HG03460 (cell line): ENCODE data around the gene PFDN2.

Experiments used
- ATAC-seq: cut with Tn5 transposase; IDR thresholded peaks from one replicate; pipeline ENCODE4 v1.9.1; 2021; ENCODE audit not compliant: unreplicated experiment

The PFDN2 gene, protein sequence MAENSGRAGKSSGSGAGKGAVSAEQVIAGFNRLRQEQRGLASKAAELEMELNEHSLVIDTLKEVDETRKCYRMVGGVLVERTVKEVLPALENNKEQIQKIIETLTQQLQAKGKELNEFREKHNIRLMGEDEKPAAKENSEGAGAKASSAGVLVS

DNA sequence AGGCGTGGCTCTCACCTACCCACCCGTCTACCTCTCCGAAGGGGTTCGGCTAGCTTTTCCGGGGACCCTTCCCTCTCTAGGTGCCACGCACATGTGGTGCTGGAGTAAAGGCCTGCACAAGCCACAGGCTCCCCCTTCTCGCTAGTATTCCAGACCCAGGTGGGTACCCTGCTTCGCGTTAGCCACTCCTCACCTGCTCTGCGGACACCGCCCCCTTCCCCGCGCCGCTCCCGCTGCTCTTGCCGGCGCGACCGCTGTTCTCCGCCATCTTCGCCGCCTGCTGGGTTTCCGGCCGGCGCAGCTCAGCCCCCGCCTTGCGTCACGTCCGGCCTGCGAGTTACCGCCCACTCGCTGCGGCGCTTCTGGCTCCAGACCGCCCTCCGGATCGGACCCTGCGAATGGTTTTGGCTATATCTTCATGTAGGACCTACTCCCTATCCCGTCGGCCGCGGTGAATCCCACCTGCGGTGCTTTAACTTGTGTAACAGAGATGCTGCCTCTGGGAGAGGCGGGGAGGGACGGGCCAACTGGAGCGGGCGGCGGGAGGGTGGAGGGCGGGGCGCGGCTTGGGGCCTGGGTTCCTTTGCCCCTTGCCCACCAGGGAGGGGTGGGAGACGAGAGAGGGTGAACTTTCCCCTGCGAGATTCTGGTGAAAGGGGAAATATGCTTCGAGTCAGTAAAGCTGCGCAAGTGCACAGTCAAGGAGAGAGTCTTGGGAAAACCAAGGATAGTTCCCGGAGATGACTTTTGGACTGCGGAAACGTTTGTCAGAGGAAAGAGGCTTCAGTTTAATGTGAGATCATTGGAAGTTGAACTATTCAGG lies at the start of gene PFDN2, which contains the start of gene NIT1:
Gene PFDN2 (minus strand): TSS at position 279 of the 823 bp plus-strand sequence. CDS start 11 bp downstream, at position 268.
Gene NIT1 (plus strand): TSS at position 347 of the 823 bp plus-strand sequence. CDS start 72 bp downstream, at position 419.
- peak; percentile 87 for ATAC-seq

DNA sequence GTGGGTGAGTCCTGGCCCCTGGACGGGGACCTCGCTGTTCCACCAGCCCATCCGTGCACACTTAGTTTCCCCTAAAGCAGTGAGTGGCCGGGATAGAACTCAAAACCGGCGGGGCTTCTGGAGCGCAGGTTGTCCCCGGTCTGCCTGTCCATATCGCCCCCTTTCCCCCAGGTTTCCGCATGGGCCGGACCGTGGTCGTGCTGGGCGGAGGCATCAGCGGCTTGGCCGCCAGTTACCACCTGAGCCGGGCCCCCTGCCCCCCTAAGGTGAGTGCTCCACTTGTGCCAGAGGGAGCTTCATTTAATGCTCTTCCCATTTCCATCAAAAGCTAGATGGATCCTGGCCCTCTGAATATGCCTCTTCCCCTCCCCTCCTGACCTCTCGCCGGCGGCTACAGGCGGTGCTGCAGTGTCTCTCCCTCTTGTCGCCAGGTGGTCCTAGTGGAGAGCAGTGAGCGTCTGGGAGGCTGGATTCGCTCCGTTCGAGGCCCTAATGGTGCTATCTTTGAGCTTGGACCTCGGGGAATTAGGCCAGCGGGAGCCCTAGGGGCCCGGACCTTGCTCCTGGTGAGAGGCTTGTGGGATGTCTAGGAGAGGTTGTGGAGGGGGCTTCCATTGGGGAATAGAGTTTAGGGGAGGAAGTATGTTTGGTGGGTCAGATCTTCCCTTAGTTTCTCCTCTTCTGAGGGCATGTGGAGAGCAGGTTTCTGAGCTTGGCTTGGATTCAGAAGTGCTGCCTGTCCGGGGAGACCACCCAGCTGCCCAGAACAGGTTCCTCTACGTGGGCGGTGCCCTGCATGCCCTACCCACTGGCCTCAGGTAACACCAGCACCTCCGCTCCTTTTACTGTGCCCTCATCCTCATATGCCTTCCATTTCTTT lies 49.1 kb upstream of the PFDN2 start:
- no peak for ATAC-seq

GRCh38 chr1:161165742-161166668 lies 48.2 kb upstream of the PFDN2 start, which contains the start of gene PPOX:
Gene PPOX (plus strand): TSS chr1:161166426. CDS start chr1:161166848, 422 bp downstream.
- peak; percentile 92 for ATAC-seq

DNA sequence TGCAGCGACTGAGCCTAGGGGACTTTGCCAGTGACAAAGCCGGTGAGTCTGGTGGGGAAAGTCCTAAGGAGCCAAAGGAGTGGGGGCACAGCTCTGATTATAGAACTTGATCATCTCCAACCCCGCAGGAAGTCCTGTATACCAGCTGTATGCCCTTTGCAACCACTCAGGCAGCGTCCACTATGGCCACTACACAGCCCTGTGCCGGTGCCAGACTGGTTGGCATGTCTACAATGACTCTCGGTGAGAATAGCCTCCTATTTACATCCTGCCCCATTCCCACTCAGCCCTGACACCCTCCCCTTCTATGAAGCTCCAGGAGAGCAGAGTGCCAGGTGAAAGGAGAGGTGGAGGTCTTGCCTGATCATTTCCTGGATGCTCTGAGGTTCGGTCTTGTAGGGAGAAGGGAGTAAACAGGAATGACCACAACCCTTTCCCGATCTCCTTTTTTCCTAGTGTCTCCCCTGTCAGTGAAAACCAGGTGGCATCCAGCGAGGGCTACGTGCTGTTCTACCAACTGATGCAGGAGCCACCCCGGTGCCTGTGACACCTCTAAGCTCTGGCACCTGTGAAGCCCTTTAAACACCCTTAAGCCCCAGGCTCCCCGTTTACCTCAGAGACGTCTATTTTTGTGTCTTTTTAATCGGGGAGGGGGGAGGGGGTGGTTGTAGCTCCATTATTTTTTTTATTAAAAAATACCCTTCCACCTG lies 47.2 kb upstream of the PFDN2 start:
- ATAC-seq, result no peak

DNA sequence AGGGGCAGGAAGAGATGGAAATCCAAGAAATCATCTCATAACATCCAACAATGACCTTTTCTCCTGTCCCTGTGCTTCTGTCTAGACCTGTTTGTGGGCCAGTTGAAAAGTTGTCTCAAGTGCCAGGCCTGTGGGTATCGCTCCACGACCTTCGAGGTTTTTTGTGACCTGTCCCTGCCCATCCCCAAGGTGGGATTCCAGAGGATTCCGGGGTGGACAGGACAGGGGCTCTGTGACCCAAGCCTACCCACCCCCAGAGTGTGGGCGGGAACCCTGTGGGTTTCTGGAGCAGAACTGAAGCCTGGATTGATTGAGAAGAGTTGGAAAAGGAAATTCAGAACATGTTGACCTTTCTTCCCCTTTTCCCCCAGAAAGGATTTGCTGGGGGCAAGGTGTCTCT lies 46.0 kb upstream of the PFDN2 start:
- no peak for ATAC-seq

- no peak for ATAC-seq
These were observed 45.0 kb upstream of the PFDN2 start for GRCh38 chr1:161162806-161163205.

DNA sequence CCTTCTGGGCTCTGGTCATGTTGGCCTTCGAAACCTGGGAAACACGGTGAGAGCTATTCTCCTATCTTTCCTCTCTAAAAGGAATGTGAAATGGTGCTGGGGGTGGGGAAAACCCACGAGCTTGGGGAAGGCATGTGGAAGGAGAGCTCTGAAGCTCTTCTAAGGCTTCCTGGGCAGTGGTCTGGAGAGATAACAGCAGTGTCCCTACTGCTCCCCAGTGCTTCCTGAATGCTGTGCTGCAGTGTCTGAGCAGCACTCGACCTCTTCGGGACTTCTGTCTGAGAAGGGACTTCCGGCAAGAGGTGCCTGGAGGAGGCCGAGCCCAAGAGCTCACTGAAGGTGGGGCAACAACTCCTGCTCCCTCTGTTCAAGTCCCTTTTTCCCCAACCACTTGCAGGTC lies 44.2 kb upstream of the PFDN2 start:
- no peak for ATAC-seq

DNA sequence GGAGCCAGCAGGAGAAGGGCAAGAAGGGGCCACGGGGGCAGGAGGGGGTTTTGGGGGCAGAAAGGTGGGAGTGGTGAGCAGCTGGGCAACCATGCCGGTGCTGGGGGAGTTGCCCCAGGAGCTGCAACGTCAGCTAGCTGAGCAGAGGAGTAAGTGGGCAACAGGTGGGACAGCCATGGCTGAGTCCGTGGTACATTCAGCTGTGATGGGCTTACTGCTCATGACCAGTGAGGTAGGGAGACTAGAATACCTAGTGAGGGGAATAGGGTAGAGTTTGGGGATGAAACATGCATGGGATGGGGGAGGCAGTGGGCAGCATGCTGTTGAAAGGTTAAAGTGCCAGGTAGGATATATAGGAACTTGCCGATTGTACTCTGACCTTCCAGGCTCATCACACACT lies 43.8 kb upstream of the PFDN2 start:
- ATAC-seq, result no peak

DNA sequence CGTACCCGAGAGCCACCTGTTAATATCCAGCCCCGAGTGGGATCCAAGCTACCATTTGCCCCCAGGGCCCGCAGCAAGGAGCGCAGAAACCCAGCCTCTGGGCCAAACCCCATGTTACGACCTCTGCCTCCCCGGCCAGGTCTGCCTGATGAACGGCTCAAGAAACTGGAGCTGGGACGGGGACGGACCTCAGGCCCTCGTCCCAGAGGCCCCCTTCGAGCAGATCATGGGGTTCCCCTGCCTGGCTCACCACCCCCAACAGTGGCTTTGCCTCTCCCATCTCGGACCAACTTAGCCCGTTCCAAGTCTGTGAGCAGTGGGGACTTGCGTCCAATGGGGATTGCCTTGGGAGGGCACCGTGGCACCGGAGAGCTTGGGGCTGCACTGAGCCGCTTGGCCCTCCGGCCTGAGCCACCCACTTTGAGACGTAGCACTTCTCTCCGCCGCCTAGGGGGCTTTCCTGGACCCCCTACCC lies 42.9 kb upstream of the PFDN2 start:
- no peak for ATAC-seq

GRCh38 chr1:161159913-161160243 lies 42.0 kb upstream of the PFDN2 start:
- no peak for ATAC-seq

- peak; percentile 85 for ATAC-seq
These were observed 41.5 kb upstream of the PFDN2 start, which contains the start of gene USP21 for GRCh38 chr1:161159087-161159912. Gene USP21 (plus strand): TSS chr1:161159500. CDS start chr1:161160641, 1,141 bp downstream.

DNA sequence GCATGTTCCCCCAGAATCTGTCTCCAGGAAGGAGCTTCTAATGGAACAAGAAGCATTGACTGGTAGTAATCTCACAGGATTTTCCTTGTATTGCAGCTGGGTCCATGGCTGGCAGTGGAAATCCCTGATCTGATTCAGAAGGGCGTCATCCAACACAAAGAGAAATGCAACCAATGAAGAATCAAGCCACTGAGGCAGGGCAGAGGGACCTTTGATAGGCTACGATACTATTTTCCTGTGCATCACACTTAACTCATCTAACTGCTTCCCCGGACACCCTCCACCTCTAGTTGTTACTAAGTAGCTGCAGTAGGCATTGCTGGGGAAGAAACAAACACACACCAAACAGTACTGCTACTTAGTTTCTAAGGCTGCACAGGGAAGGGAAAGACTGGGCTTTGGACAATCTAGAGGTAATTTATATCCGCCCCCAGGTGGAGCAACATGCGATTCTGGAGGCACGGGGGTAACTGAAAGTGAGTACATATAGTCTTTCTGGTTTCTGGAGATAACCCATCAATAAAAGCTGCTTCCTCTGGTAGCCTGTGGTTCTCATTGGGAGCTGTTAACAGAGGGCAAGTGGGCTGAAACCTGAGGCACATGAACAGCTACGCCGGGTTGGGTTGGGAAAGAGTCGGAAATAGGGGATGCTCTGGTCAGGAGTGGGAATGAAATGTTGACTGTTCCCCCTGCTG lies 40.6 kb upstream of the PFDN2 start:
- ATAC-seq, result no peak

GRCh38 chr1:161157867-161158266 lies 40.0 kb upstream of the PFDN2 start:
- no peak for ATAC-seq

DNA sequence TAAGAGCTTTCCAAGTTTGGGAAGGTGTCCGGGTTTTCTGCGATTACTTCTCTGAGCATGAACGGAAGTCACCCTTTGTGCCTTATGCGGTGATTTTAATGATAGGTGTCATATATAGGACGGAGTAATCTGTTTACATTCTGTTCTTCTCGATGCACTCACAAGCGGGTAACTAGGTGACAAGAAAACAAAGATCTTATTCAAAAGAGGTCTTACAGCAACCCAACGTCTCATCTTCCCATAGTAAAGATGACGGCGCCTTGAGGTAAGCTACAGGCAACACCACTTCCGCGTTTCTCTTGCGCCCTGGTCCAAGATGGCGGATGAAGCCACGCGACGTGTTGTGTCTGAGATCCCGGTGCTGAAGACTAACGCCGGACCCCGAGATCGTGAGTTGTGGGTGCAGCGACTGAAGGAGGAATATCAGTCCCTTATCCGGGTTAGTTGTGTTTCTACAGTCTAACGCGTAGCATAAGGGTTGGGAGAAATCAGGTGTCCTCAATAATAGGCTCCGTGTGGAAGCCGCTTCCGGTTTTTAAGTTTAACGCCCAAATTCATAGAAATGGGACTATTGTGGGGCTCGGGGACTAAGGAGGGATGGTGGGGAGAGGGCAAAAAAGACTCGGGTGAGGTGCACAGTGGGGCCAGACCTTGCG lies 36.0 kb upstream of the PFDN2 start, which contains the start of gene UFC1:
Gene UFC1 (plus strand): TSS at position 297 of the 656 bp plus-strand sequence. CDS start 20 bp downstream, at position 317.
- peak; percentile 83 for ATAC-seq

- peak; percentile 7 for ATAC-seq
These were observed 35.3 kb upstream of the PFDN2 start for GRCh38 chr1:161153176-161153575.

- no peak for ATAC-seq
These were observed 28.0 kb upstream of the PFDN2 start for GRCh38 chr1:161145832-161146231.

- ATAC-seq, result no peak
These were observed 23.0 kb upstream of the PFDN2 start for GRCh38 chr1:161140755-161141400.
